Measurements from ENCODE around the gene NYAP2.

DNA sequence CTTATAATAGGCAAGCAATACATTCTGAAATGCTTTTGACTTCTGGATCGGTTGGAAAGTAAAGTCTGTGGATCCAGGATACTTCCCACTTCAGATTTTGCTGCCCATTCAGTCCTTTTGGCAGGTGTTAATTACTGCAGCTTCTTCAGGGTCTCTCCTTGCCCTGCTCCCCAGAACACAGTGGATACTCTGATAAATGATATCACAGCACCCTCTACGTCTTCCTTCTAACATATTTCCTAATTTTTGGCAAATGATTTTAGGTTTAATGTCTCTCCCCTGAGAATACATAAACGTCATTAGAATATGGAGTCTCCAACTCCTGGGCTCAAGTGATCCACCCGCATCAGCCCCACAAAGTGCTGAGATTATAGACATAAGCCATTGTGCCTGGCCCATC lies 249.8 kb downstream of the NYAP2 start:
- TF ChIP-seq TEAD4 (IDR thresholded peaks at IDR 0.05) (no peak), TAF1 (IDR thresholded peaks at IDR 0.05; ENCODE audit: low read depth) (no peak), TCF12 (IDR thresholded peaks at IDR 0.05; ENCODE audit: low read depth) (no peak), EP300 (IDR thresholded peaks at IDR 0.05; ENCODE audit: borderline replicate concordance) (no peak), RAD21 (IDR thresholded peaks at IDR 0.05; ENCODE audit: low read depth) (no peak)
- TF ChIP-seq, protein P1, sequence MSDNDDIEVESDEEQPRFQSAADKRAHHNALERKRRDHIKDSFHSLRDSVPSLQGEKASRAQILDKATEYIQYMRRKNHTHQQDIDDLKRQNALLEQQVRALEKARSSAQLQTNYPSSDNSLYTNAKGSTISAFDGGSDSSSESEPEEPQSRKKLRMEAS (IDR thresholded peaks at IDR 0.05): no peak

Data from Ishikawa (cell line).